Iris pigment epithelial cell (primary cell): ENCODE data around the gene RASGRP1.
A peak's percentile ranks its signal among the peaks of the same experiment; 100 is the strongest.
"Not testable (repeated sequence)": the region's sequence is repeated elsewhere in the genome, so short reads cannot be mapped to it uniquely, and the experiment has no call there.

Experiments
- DNase-seq: peaks from one replicate; pipeline ENCODE4 v3.0.0-alpha.2; 2011; ENCODE audit warnings: low read depth

The RASGRP1 gene

GRCh38 chr15:38564557-38565286 lies at the start of gene RASGRP1:
Gene RASGRP1, minus strand, starts transcription at chr15:38564814. Its CDS starts 186 bp downstream, at chr15:38564628.
- DNase-seq = peak; percentile 50

- no peak for DNase-seq
Observed at GRCh38 chr15:38613085-38613484, 48.5 kb upstream of the RASGRP1 start.

- DNase-seq = no peak
Observed at GRCh38 chr15:38612159-38612863, 47.7 kb upstream of the RASGRP1 start.

GRCh38 chr15:38611228-38611627 lies 46.6 kb upstream of the RASGRP1 start:
- DNase-seq = no peak

- no peak for DNase-seq
Observed at GRCh38 chr15:38610748-38611147, 46.1 kb upstream of the RASGRP1 start.

GRCh38 chr15:38609097-38609738 lies 44.6 kb upstream of the RASGRP1 start:
- no peak for DNase-seq

GRCh38 chr15:38608682-38609081 lies 44.1 kb upstream of the RASGRP1 start:
- no peak for DNase-seq

- DNase-seq = no peak
Observed at GRCh38 chr15:38605744-38606143, 41.1 kb upstream of the RASGRP1 start.

- DNase-seq = no peak
Observed at GRCh38 chr15:38603672-38604071, 39.1 kb upstream of the RASGRP1 start.

GRCh38 chr15:38602910-38603670 lies 38.5 kb upstream of the RASGRP1 start:
- no peak for DNase-seq

- DNase-seq = no peak
Observed at GRCh38 chr15:38600236-38600635, 35.6 kb upstream of the RASGRP1 start.

GRCh38 chr15:38598749-38599148 lies 34.1 kb upstream of the RASGRP1 start:
- DNase-seq = no peak

- DNase-seq = no peak
Observed at GRCh38 chr15:38597219-38597800, 32.7 kb upstream of the RASGRP1 start.

GRCh38 chr15:38593524-38593923 lies 28.9 kb upstream of the RASGRP1 start:
- no peak for DNase-seq

GRCh38 chr15:38589502-38589901 lies 24.9 kb upstream of the RASGRP1 start:
- peak; percentile 94 for DNase-seq

- DNase-seq = peak; percentile 45
Observed at GRCh38 chr15:38588672-38589071, 24.1 kb upstream of the RASGRP1 start.

GRCh38 chr15:38587214-38587613 lies 22.6 kb upstream of the RASGRP1 start:
- no peak for DNase-seq

- not testable (repeated sequence) for DNase-seq
Observed at GRCh38 chr15:38586005-38586404, 21.4 kb upstream of the RASGRP1 start.

- DNase-seq = no peak
Observed at GRCh38 chr15:38578626-38579025, 14.0 kb upstream of the RASGRP1 start.

GRCh38 chr15:38577424-38577987 lies 12.9 kb upstream of the RASGRP1 start:
- no peak for DNase-seq

- DNase-seq = no peak
Observed at GRCh38 chr15:38576837-38577236, 12.2 kb upstream of the RASGRP1 start.

- DNase-seq = no peak
Observed at GRCh38 chr15:38576261-38576660, 11.6 kb upstream of the RASGRP1 start.
